ENCODE data around the gene TANC1. TPM values are rescaled to one million over a fixed set of nuclear protein-coding genes. Genes with fewer than 3 reads are reported as not detected.

Gene TANC1
- total and polyA plus RNA-seq, 2 donors (not counting 3 experiments of a cell fraction or from before 2014, with no cell fraction given): 58.9 to 99.4 TPM

DNA sequence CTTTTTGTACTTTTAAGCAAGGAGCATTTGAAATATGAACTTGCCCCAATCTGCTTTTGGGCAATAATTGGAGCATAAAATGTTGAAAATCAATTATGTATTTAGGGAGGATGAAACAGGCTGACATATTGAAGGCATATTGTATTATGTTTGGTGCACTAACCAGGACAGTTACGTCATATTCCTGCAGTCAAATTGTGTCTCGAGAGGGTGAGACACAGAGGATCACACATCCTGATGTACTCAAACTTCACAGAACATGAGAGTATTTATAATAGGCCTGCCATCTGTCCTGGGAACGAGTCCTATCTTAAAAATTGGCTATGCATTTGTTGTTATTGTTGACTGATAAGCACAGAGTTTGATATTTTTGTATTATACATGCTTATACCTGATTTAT, 44.7 kb downstream of the TANC1 start:
- no peak for TF ChIP-seq EZH2 (IDR thresholded peaks at IDR 0.05; ENCODE audit: borderline replicate concordance, low read depth, low read length, severe bottlenecking)
- no peak for TF ChIP-seq FOS (IDR thresholded peaks at IDR 0.05; ENCODE audit: borderline replicate concordance, insufficient read depth, low read length)
- TF ChIP-seq, protein P1, sequence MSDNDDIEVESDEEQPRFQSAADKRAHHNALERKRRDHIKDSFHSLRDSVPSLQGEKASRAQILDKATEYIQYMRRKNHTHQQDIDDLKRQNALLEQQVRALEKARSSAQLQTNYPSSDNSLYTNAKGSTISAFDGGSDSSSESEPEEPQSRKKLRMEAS (IDR thresholded peaks at IDR 0.05; ENCODE audit: insufficient read depth, insufficient read length): no peak
- peaks cover 6% of the 10 kb centered on the region for H3K9me3 ChIP-seq (replicated peaks; ENCODE audit: control insufficient read depth, insufficient read depth, low read length)
- H3K9me1 ChIP-seq (replicated peaks; ENCODE audit: control insufficient read depth, extremely low read depth, insufficient read depth, low read length): no peaks in the 10 kb centered on the region
- no peak for DNase-seq (ENCODE audit: low read depth, low spot score)
- H3K9ac ChIP-seq (replicated peaks; ENCODE audit: extremely low read depth, insufficient read depth, low read length): no peak overlapping the region
- ChIA-PET POLR2A (no interaction called here), CTCF (interaction anchor here (1.0 to 1.8 kb wide), 3 partner anchors 15 to 105 kb away, joined by 3 to 6 read pairs (median 5); no protein-coding TSS in a partner anchor)
- H3K27ac ChIP-seq (ENCODE audit: insufficient read depth, low read depth, low read length): no peak overlapping the region
- BruUV-seq (replicated peaks): no TSS peak
- peaks cover under 1% of the 10 kb centered on the region for H4K20me1 ChIP-seq (replicated peaks; ENCODE audit: control insufficient read depth, extremely low read depth, insufficient read depth, low read length)
- H3K4me1 ChIP-seq (ENCODE audit: control insufficient read depth, extremely low read depth, insufficient read depth, low read length): peaks cover 9% of the 10 kb centered on the region
- no peaks in the 10 kb centered on the region for H3K27me3 ChIP-seq (ENCODE audit: control insufficient read depth in 2 of 2, insufficient read depth in 2 of 2, low read length in 2 of 2)
- dilution Hi-C loops (cut with MboI; ENCODE audit: extremely low pct_ligation_motif_present, low sequenced_read_pairs) (no loop called here), intact Hi-C loops (cut with micrococcal nuclease) (no loop called here)
- peaks cover 0 to 8% of the 10 kb centered on the region in 2 experiments for H3K36me3 ChIP-seq (ENCODE audit: control insufficient read depth in 2 of 2, extremely low read depth in 1 of 2, insufficient read depth in 2 of 2, low read length in 2 of 2)
- no peak for FAIRE-seq
- peaks cover 84% of the 10 kb centered on the region for H3K79me2 ChIP-seq (ENCODE audit: control insufficient read depth, insufficient read depth, low read length)
- no peak overlapping the region for H3K4me2 ChIP-seq (ENCODE audit: insufficient read depth, low read length)
- H3K4me3 ChIP-seq (replicated peaks in 1 of 3; ENCODE audit: insufficient read depth in 1 of 3, low read depth in 1 of 3, low read length in 3 of 3): no peak overlapping the region
- H2AFZ ChIP-seq (ENCODE audit: low read depth, low read length): no peak overlapping the region

DNA sequence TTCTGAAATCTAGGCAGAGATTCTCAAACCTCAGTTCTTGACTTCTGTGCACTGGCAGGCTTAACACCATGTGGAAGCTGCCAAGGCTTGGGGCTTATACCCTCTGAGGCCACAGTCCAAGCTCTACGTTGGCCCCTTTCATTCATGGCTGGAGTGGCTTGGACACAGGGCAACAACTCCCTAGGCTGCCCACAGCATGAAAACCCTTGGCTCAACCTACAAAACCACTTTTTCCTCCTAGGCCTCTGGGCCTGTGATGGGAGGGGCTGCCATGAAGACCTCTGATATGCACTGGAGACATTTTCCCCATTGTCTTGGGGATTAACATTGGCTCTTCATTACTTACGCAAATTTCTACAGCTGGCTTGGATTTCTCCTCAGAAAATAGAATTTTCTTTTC, 46.7 kb downstream of the TANC1 start:
- no peak for TF ChIP-seq POLR2A (IDR thresholded peaks at IDR 0.05; ENCODE audit: low read depth, low read length)
- ChIA-PET CTCF (no interaction called here), POLR2A (no interaction called here)
- H3K27me3 ChIP-seq (ENCODE audit: control insufficient read depth in 2 of 2, insufficient read depth in 2 of 2, low read length in 2 of 2): no peaks in the 10 kb centered on the region
- no peak overlapping the region for H3K27ac ChIP-seq (ENCODE audit: insufficient read depth, low read depth, low read length)
- peaks cover 6% of the 10 kb centered on the region for H3K9me3 ChIP-seq (replicated peaks; ENCODE audit: control insufficient read depth, insufficient read depth, low read length)
- no TSS peak for BruUV-seq (replicated peaks)
- FAIRE-seq (no peak), DNase-seq (ENCODE audit: low read depth, low spot score) (no peak)
- dilution Hi-C loops (cut with MboI; ENCODE audit: extremely low pct_ligation_motif_present, low sequenced_read_pairs) (no loop called here), intact Hi-C loops (cut with micrococcal nuclease) (no loop called here)
- H3K79me2 ChIP-seq (ENCODE audit: control insufficient read depth, insufficient read depth, low read length): peaks cover 85% of the 10 kb centered on the region
- no peaks in the 10 kb centered on the region for H3K9me1 ChIP-seq (replicated peaks; ENCODE audit: control insufficient read depth, extremely low read depth, insufficient read depth, low read length)
- peaks cover 3% of the 10 kb centered on the region for H3K4me1 ChIP-seq (ENCODE audit: control insufficient read depth, extremely low read depth, insufficient read depth, low read length)
- H4K20me1 ChIP-seq (replicated peaks; ENCODE audit: control insufficient read depth, extremely low read depth, insufficient read depth, low read length): peaks cover 3% of the 10 kb centered on the region
- peaks cover 0 to 8% of the 10 kb centered on the region in 2 experiments for H3K36me3 ChIP-seq (ENCODE audit: control insufficient read depth in 2 of 2, extremely low read depth in 1 of 2, insufficient read depth in 2 of 2, low read length in 2 of 2)
- no peak overlapping the region for H3K9ac ChIP-seq (replicated peaks; ENCODE audit: extremely low read depth, insufficient read depth, low read length)
- H3K4me3 ChIP-seq (replicated peaks in 1 of 3; ENCODE audit: insufficient read depth in 1 of 3, low read depth in 1 of 3, low read length in 3 of 3): no peak overlapping the region
- no peak overlapping the region for H2AFZ ChIP-seq (ENCODE audit: low read depth, low read length)
- H3K4me2 ChIP-seq (ENCODE audit: insufficient read depth, low read length): no peak overlapping the region
